Left ventricle myocardium inferior (tissue), 1 donor: ENCODE data around the gene SLC6A13. TPM values are rescaled to one million over a fixed set of nuclear protein-coding genes. Genes with fewer than 3 reads are reported as not detected.

Experiments used
- DNase-seq: peaks from one replicate; pipeline ENCODE4 v3.0.0-alpha.2; 2020
- H3K27ac ChIP-seq: fragments of 200-600 bp; replicated peaks from 2 replicates; pipeline ENCODE4 v1.8.0; 2021
- H3K27me3 ChIP-seq: fragments of 200-600 bp; 2 replicates; pipeline ENCODE4 v1.8.0; 2021; ENCODE audit warnings: low read depth
- H3K36me3 ChIP-seq: fragments of 200-600 bp; 2 replicates; pipeline ENCODE4 v1.8.0; 2021
- H3K4me1 ChIP-seq: fragments of 200-600 bp; 2 replicates; pipeline ENCODE4 v1.8.0; 2021
- H3K4me3 ChIP-seq: fragments of 200-600 bp; 2 replicates; pipeline ENCODE4 v1.8.0; 2021; ENCODE audit warnings: mild to moderate bottlenecking, moderate library complexity
- H3K9me3 ChIP-seq: fragments of 200-600 bp; replicated peaks from 2 replicates; pipeline ENCODE4 v1.8.0; 2021
- CTCF ChIP-seq: fragments of 200-600 bp; IDR thresholded peaks from 2 replicates; pipeline ENCODE4 v1.8.0; 2021; ENCODE audit warnings: antibody characterized with exemption, mild to moderate bottlenecking, borderline replicate concordance
- intact Hi-C: fragments of 100-400 bp; cut with micrococcal nuclease; formaldehyde crosslinking; loops from one replicate; pipeline ENCODE4 v1.11.0; 2022
- total RNA-seq: library from RNA; stranded (reverse); fragmentation: NEBNext Ultra II Directional; extraction: Animal tissue kit (Norgen Biotek cat#: 25700); gene quantifications from one replicate; pipeline ENCODE4 v1.2.1, GENCODE V29; 2021
- donor health status: DM: no; HTN: yes; CAD: no; lungs with severe emphysema.

The SLC6A13 gene
- total RNA-seq, 1 donor from 2014 or later, result 1.8 TPM

GRCh38 chr12:295132-295531 lies 32.5 kb upstream of the SLC6A13 start:
- Histone ChIP-seq H3K4me1 (no peaks in the 10 kb centered on the region), H3K4me3 (no peak overlapping the region), H3K9me3 (peaks cover 15% of the 10 kb centered on the region), H3K27ac (no peak overlapping the region), H3K27me3 (no peaks in the 10 kb centered on the region), H3K36me3 (peaks cover 97% of the 10 kb centered on the region)
- DNase-seq, result no peak
- TF ChIP-seq CTCF, result no peak
- intact Hi-C loops, result no loop called here

DNA sequence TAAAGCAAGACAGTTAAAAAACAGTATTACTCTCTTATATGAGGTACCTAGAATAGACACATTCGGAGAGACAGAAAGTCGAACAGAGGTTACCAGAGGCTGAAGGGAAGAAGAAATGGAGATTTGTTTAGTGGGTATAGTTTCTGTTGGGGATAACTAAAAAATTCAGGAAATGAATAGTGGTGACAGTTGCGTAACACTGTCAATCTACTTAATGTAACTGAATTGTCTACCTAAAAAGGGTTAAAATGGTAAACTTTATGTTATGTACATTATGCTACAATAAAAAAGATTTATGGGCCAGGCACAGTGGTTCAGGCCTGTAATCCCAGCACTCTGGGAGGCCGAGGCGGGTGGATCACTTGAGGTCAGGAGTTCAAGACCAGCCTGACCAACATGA lies 30.6 kb upstream of the SLC6A13 start:
- DNase-seq, result no peak
- Histone ChIP-seq H3K4me1 (peaks cover 10% of the 10 kb centered on the region), H3K27ac (no peak overlapping the region), H3K27me3 (no peaks in the 10 kb centered on the region), H3K4me3 (no peak overlapping the region), H3K36me3 (peaks cover 86% of the 10 kb centered on the region), H3K9me3 (no peaks in the 10 kb centered on the region)
- intact Hi-C loops, result no loop called here
- no peak for TF ChIP-seq CTCF

GRCh38 chr12:292186-292585 lies 29.6 kb upstream of the SLC6A13 start:
- Histone ChIP-seq H3K9me3 (no peaks in the 10 kb centered on the region), H3K27me3 (no peaks in the 10 kb centered on the region), H3K27ac (no peak overlapping the region), H3K36me3 (peaks cover 77% of the 10 kb centered on the region), H3K4me3 (no peak overlapping the region), H3K4me1 (peaks cover 15% of the 10 kb centered on the region)
- DNase-seq, result no peak
- intact Hi-C loops, result no loop called here
- TF ChIP-seq CTCF, result no peak

DNA sequence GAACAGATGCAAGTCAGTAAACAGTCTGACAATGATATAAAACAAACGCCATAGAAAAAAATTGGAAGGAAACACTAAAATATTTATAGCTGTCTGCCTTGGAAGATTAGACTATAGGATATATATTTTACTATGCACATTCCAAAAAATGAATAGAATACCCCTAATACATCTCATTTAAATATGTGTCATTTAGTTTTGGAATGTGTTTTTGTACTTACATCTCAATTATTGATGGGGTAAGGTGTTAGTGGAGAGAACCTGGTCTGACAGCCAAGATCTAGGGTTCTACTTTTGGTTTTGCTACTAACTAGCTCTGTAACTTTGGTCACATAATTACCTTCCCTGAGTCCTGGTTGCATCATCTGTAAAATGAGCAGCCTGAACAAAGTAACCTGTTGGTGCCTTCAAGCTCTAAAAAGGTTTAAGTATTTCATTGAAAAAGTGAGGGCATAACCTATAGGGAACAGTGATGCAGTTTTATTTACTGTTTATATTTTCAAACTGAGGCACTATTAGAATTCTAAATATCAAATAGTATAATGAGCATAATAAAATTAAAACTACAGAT lies 28.6 kb upstream of the SLC6A13 start:
- Histone ChIP-seq H3K4me3 (no peak overlapping the region), H3K36me3 (peaks cover 67% of the 10 kb centered on the region), H3K27ac (no peak overlapping the region), H3K27me3 (no peaks in the 10 kb centered on the region), H3K9me3 (no peaks in the 10 kb centered on the region), H3K4me1 (peaks cover 15% of the 10 kb centered on the region)
- DNase-seq, result no peak
- intact Hi-C loops, result no loop called here
- TF ChIP-seq CTCF, result no peak

DNA sequence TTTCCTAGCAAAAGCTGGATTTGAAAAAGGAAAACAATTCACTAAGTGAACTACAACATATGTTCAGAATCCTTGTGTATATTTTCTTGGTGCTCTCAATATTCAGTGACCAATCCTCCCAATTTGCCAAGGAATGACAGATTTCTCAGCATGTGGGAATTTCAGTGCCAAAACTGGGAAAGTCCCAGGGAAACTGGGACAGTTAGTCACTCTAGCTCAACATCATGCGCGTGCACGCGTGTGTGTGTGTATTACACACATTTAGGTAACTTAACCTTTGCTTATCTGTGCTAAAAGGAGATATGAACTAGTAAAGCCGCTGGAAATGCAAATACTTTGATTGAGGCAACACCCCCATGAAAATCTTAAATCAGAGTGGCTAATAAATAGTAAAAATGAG lies 26.1 kb upstream of the SLC6A13 start:
- Histone ChIP-seq H3K4me3 (no peak overlapping the region), H3K4me1 (peaks cover 15% of the 10 kb centered on the region), H3K27ac (no peak overlapping the region), H3K36me3 (peaks cover 65% of the 10 kb centered on the region), H3K27me3 (no peaks in the 10 kb centered on the region), H3K9me3 (no peaks in the 10 kb centered on the region)
- intact Hi-C loops, result no loop called here
- TF ChIP-seq CTCF, result no peak
- peak; percentile 20 for DNase-seq
